ENCODE data around the gene WDR33.

The WDR33 gene

GRCh38 chr2:127670055-127670956, 140.7 kb downstream of the WDR33 start:
- no peak for DNase-seq

GRCh38 chr2:127669056-127669455, 141.9 kb downstream of the WDR33 start:
- DNase-seq, result no peak

GRCh38 chr2:127665267-127665893, 145.6 kb downstream of the WDR33 start:
- no peak for DNase-seq

GRCh38 chr2:127664895-127665225, 146.1 kb downstream of the WDR33 start:
- no peak for DNase-seq

GRCh38 chr2:127664065-127664894, 146.7 kb downstream of the WDR33 start:
- DNase-seq, result no peak

- DNase-seq, result no peak
These were observed 147.4 kb downstream of the WDR33 start for GRCh38 chr2:127663566-127664064.

- no peak for DNase-seq
These were observed 147.9 kb downstream of the WDR33 start for GRCh38 chr2:127662937-127663565.

- DNase-seq, result no peak
These were observed 148.9 kb downstream of the WDR33 start for GRCh38 chr2:127661949-127662510.

- DNase-seq, result no peak
These were observed 149.8 kb downstream of the WDR33 start for GRCh38 chr2:127661072-127661649.

GRCh38 chr2:127660291-127660578, 150.7 kb downstream of the WDR33 start:
- no peak for DNase-seq

- no peak for DNase-seq
These were observed 151.3 kb downstream of the WDR33 start for GRCh38 chr2:127659408-127660290.

GRCh38 chr2:127658641-127659407, 152.1 kb downstream of the WDR33 start:
- DNase-seq, result peak; percentile 76

GRCh38 chr2:127658146-127658545, 152.8 kb downstream of the WDR33 start:
- no peak for DNase-seq

- no peak for DNase-seq
These were observed 153.8 kb downstream of the WDR33 start for GRCh38 chr2:127657232-127657595.

GRCh38 chr2:127656569-127657231, 154.3 kb downstream of the WDR33 start:
- no peak for DNase-seq

- no peak for DNase-seq
These were observed 155.5 kb downstream of the WDR33 start for GRCh38 chr2:127655209-127656073.

GRCh38 chr2:127654838-127655175, 156.2 kb downstream of the WDR33 start:
- no peak for DNase-seq

- no peak for DNase-seq
These were observed 156.7 kb downstream of the WDR33 start for GRCh38 chr2:127654084-127654837.
